GM06990 (cell line): ENCODE measurements around the gene CACNA2D2.

Experiments used
- DNase-seq: peaks from one replicate; pipeline ENCODE4 v3.0.0-alpha.2; 2011; ENCODE audit not compliant: insufficient read length; ENCODE audit errors: extremely low read depth
- H3K27me3 ChIP-seq: replicated peaks from 2 replicates; pipeline ENCODE4 v1.6.0; 2011; ENCODE audit warnings: low read length; ENCODE audit not compliant: control insufficient read depth, insufficient read depth
- H3K36me3 ChIP-seq: 2 replicates; pipeline ENCODE4 v1.5.1; 2011; ENCODE audit warnings: low read length; ENCODE audit not compliant: control insufficient read depth, insufficient read depth
- H3K4me3 ChIP-seq: replicated peaks from 2 replicates; pipeline ENCODE4 v1.5.1; 2011; ENCODE audit warnings: low read depth, mild to moderate bottlenecking, control low read depth, low read length
- TF ChIP-seq, protein P1 (sequence below): IDR thresholded peaks from 2 replicates; pipeline ENCODE4 v1.5.1; 2011; ENCODE audit warnings: low read length, control low read depth, mild to moderate bottlenecking, inconsistent platforms; ENCODE audit not compliant: insufficient read depth, poor library complexity, severe bottlenecking

The CACNA2D2 gene

DNA sequence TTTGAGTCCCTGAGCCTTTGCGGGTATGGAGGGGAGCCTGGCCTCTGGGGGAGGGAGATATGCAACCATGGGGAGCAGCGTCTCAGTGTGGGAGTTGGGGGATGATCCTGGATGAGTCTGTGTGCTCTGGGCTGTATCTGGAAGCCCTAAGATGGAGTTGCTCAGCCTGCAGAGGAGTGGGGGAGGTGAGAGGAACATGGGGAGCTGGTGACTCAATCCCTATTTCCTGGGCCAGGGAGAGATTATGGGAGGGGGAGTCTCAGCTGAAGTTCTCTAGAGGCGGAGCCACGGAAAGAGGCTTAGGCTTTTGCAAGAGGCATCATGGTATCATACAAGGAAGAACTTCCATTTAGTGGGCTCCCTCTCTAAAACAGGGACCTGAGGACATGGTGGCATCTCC, 84.6 kb downstream of the CACNA2D2 start:
- TF ChIP-seq, protein P1, sequence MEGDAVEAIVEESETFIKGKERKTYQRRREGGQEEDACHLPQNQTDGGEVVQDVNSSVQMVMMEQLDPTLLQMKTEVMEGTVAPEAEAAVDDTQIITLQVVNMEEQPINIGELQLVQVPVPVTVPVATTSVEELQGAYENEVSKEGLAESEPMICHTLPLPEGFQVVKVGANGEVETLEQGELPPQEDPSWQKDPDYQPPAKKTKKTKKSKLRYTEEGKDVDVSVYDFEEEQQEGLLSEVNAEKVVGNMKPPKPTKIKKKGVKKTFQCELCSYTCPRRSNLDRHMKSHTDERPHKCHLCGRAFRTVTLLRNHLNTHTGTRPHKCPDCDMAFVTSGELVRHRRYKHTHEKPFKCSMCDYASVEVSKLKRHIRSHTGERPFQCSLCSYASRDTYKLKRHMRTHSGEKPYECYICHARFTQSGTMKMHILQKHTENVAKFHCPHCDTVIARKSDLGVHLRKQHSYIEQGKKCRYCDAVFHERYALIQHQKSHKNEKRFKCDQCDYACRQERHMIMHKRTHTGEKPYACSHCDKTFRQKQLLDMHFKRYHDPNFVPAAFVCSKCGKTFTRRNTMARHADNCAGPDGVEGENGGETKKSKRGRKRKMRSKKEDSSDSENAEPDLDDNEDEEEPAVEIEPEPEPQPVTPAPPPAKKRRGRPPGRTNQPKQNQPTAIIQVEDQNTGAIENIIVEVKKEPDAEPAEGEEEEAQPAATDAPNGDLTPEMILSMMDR: no peak
- no peak overlapping the region for H3K4me3 ChIP-seq
- DNase-seq: no peak
- H3K36me3 ChIP-seq: no peaks in the 10 kb centered on the region
- H3K27me3 ChIP-seq: peaks cover 1% of the 10 kb centered on the region

GRCh38 chr3:50417637-50418033, 85.8 kb downstream of the CACNA2D2 start:
- TF ChIP-seq, protein P1: no peak
- no peaks in the 10 kb centered on the region for H3K36me3 ChIP-seq
- DNase-seq: no peak
- H3K4me3 ChIP-seq: no peak overlapping the region
- H3K27me3 ChIP-seq: peaks cover 1% of the 10 kb centered on the region

DNA sequence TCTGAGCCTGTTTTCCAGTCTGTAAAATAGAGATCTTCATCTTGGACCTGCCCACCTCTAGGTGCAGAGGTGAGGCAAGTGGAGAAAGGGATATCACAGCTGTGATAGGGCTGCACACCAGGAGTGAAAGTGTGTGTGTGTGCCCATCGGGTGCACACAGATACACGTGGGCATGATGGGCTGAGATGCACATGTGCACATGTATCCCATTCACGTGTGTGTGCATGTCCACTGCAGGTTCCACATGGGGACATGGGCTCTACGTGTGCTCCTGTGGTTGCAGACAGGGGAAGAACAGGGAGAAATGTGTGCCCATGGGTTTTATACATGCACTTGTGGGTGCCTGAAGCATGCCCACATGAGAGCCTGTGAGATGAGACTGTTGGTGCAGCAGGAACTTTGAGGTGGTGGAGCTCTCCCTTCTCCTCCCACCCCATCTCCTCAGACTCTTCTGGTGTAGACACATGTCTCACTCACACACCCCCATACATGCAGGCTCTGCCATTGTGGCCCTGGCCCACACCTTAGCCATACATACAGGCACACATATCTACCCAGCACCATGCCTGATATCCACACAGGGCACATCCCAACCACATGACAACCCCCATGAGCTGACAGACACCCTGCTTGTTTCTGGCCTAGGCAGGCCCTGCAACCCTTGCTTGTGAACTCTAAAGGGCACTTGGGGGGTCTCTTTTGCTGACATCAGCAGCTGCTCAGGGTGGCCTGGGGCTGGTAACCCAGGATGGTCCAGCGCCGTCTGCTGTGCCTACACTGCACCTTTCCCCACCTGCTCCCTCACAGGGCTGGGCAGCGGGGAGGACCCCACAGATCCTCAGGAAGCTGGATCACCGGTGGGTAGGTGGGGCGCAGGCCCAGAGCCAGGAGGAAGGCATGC, 86.4 kb downstream of the CACNA2D2 start:
- H3K36me3 ChIP-seq: no peaks in the 10 kb centered on the region
- TF ChIP-seq, protein P1: no peak
- peaks cover 1% of the 10 kb centered on the region for H3K27me3 ChIP-seq
- H3K4me3 ChIP-seq: no peak overlapping the region
- DNase-seq: no peak

DNA sequence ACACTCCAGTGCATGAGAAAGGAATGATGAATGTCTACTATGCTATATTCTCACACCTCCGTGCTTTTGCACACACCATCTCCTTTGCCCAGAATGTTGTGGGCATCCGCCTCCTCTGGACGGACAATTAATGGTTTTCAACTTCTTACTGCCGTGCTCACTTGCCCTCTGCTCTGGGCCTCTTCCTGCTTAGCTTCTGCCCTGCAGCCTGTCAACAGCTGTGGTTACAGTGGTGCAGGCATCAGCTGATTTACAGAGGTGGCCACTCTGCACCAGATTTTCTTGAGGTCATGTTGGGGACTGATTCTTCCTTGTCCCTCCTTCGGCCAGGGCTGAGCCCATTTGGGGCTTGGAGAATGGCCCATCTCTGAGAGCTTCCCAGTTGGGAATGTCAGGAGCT, 87.6 kb downstream of the CACNA2D2 start:
- TF ChIP-seq, protein P1: no peak
- Histone ChIP-seq H3K27me3 (peaks cover 1% of the 10 kb centered on the region), H3K36me3 (no peaks in the 10 kb centered on the region), H3K4me3 (no peak overlapping the region)
- no peak for DNase-seq

- TF ChIP-seq, protein P1: no peak
- no peak for DNase-seq
- no peak overlapping the region for H3K4me3 ChIP-seq
- H3K36me3 ChIP-seq: no peaks in the 10 kb centered on the region
- no peaks in the 10 kb centered on the region; the same call in none of the 2 replicates for H3K27me3 ChIP-seq
Measured at GRCh38 chr3:50415061-50415460, 88.4 kb downstream of the CACNA2D2 start.
